Measurements from ENCODE around the gene YWHAH.

YWHAH gene

DNA sequence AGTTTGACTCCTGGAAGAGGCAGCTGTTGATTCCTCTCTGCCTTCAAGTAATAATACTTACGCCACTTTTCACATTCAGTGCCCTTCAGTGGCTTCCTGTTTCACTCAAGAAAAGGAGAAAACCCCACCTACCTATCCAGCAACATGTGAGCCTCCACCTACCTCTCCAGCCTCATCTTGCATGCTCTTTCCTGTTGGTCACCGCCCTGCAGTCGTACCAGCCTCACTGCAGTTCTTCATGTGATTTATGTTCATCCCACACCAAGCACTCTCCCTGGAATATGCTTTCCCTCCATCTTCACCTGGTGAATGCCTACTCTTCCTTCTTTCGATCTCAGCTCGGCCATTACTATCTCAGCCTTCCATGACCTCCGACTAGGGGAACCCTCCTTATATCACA lies 21.8 kb upstream of the YWHAH start:
- no peak for DNase-seq (ENCODE audit: low read depth in 2 of 2, low spot score in 1 of 2)

DNA sequence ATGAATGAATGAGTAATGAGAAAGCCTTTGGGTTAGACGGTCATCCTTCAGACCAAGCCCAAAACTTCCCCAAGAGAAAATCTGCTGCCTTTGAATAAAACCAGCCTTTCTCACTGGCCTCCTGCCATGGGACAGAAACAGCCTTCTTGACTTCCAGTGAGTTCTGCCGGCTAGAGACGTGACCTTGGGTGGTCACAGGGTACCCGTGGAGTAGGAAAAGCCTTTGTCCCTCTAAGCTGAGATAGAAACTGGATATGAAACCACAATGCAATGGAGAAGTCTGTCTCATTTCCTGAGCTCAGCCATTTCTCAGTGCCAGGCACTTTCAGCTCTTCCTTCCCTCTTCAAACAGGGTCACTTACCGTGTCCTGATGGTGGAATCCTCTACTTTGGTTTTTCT lies 21.2 kb upstream of the YWHAH start:
- no peak for DNase-seq (ENCODE audit: low read depth in 2 of 2, low spot score in 1 of 2)

GRCh38 chr22:31923747-31924146 lies 20.6 kb upstream of the YWHAH start:
- no peak for DNase-seq (ENCODE audit: low read depth in 2 of 2, low spot score in 1 of 2)

- no peak for DNase-seq (ENCODE audit: low read depth in 2 of 2, low spot score in 1 of 2)
Measured at GRCh38 chr22:31925056-31925455, 19.3 kb upstream of the YWHAH start.

GRCh38 chr22:31926024-31926423 lies 18.3 kb upstream of the YWHAH start:
- DNase-seq (ENCODE audit: low read depth in 2 of 2, low spot score in 1 of 2) = no peak

DNA sequence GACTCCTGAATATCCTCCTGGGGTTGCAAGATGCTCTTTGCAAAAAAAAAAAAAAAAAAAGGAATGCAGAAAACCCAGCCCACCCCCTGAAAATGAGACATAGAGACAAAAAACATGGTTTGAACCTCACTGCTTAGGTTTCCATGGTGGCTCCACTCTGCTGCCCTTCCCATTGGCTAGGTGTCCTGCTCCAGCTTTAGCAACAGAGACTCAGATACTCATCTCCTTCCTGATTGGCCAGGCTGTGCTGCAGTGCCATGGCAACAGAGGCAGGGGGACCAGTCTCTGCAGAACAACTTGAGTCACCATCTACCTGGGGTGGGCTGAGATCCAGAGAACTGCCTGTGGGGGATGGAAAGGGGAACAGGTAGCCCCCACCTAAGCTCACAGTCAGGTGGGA lies 17.4 kb upstream of the YWHAH start:
- DNase-seq (ENCODE audit: low read depth in 2 of 2, low spot score in 1 of 2) = no peak

GRCh38 chr22:31927562-31927961 lies 16.8 kb upstream of the YWHAH start:
- no peak for DNase-seq (ENCODE audit: low read depth in 2 of 2, low spot score in 1 of 2)

DNA sequence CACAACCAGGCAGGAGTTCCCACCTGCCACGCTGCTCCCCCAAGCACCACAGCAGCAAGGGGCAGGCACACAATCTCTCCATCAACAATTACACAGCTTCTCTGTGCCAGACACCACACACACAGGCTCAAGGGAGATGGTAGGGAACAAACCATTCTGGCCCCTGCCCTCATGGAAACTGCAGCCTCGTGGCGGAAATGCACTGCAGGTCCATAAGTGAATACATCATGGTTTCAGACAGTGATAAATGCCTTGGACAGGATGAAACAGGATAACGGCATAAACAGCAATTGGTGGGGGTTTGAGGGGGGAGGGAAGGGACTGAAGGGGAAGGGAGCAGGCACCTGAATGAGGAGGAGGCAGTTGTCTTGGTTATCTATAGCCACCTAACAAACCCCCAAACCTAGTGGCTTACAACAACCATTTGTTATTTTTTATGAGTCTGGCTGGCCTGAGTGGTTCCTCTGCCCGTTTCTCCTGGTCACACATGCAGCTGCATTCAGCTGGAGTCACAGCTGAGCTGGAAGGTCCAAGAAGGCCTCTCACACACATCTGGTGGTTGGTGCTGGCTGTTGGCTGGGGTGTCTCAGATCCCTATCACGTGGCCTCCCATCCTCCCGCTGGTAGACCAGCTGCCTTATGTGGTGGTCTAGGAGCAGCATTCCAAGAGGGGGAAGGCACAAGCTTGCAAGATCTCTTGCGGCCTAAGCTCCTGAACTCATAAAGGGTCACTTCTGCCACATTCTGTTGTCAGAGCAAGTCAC lies 15.0 kb upstream of the YWHAH start:
- DNase-seq (ENCODE audit: low read depth in 2 of 2, low spot score in 1 of 2) = no peak

GRCh38 chr22:31932863-31933262 lies 11.5 kb upstream of the YWHAH start:
- no peak for DNase-seq (ENCODE audit: low read depth in 2 of 2, low spot score in 1 of 2)

DNA sequence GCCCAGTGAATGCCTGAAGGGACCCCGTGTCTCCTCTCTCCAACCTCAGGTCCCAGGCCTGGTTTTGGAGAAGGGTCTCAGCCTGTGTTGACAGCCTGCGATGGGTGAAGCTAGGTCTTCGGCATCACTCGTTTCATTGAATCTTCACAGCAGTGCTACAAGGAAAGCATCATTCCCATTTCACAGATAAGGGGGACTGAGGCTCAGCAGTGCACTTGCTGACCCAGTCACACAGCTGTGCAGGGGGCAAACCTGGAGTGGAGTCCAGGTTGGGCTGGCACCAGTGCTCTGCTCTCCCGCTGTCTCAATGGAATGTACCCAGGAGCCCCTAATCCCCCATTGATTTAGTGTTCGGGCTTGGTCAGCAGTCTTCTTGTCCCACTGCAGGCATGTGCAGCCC lies 10.9 kb upstream of the YWHAH start:
- DNase-seq (ENCODE audit: low read depth in 2 of 2, low spot score in 1 of 2) = no peak

- no peak for DNase-seq (ENCODE audit: low read depth in 2 of 2, low spot score in 1 of 2)
Measured at GRCh38 chr22:31933816-31934482, 10.4 kb upstream of the YWHAH start.

DNA sequence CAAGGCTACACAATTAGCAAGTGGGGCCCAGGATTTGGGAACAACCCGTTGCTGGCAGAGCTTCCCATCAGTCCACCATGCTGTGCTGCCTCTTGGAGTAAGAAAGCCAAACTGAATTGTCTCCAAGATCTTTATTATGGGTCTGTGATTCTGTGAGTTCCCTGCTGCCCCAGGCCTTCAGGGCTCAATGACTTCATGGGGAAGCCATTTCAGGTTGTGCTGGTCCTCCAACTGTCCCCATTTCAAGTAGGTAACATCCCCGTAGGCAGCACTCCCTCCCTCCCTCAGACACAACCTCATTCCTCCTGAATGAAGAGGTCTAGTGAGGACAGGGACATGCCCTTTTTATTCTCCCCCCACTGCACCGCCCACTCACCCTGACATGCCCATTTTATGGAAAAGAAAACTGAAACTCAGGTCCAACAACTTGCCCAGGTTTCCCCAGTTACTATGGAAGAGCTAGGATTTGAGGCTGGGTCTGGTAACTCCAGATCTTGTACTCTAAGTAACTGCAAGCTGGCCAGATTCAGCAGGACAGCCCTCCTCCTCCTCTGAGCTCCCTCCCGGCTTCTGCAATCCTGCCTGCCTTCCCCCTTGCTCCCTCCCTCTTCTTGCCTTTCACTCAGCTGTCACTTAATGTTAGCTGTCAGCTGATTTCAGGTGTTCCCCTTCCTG lies 8.2 kb upstream of the YWHAH start:
- DNase-seq (ENCODE audit: low read depth in 2 of 2, low spot score in 1 of 2) = no peak

GRCh38 chr22:31937341-31937740 lies 7.0 kb upstream of the YWHAH start:
- no peak for DNase-seq (ENCODE audit: low read depth in 2 of 2, low spot score in 1 of 2)

DNA sequence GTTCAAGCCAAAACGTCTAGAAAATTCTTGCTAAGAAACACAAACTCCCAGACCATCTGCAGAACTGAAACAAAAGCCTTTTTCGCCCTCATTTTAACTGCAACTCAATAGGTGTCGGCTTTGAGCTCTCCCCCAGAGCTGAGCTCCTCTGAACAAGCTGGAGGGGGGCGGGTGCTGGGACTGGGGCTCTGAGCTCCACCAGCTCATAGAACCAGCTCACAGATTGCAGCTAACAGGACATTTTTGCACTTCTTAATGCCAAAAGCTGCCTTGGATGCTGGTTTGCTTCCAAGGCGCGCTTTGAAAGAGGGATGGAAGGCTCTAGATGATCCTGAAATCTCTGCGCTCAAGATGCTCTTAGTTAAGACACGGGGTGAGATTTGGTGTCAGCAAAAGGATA lies 6.0 kb upstream of the YWHAH start:
- DNase-seq (ENCODE audit: low read depth in 2 of 2, low spot score in 1 of 2) = no peak

- no peak for DNase-seq (ENCODE audit: low read depth in 2 of 2, low spot score in 1 of 2)
Measured at GRCh38 chr22:31940506-31940905, 3.8 kb upstream of the YWHAH start.

DNA sequence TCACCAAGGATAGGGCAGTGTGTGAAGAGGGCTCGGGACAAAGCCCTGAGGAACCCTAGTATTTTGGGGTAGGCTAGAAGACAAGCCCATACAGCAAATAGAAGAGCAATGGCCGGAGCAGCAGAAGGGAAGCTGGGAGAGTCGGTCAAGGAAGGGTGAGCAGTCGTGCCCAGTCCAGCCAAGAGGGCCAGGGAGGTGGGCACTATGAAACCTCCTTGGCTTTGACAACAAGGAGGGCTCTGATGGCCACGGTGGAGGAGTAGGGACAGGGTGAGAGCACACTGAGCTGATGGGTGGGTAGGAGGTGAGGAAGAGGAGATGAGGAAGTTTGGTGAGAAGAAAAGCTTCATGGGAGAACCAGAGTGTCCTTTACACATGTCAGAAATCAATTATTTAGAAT lies 2.2 kb upstream of the YWHAH start:
- DNase-seq (ENCODE audit: low read depth in 2 of 2, low spot score in 1 of 2) = no peak

DNA sequence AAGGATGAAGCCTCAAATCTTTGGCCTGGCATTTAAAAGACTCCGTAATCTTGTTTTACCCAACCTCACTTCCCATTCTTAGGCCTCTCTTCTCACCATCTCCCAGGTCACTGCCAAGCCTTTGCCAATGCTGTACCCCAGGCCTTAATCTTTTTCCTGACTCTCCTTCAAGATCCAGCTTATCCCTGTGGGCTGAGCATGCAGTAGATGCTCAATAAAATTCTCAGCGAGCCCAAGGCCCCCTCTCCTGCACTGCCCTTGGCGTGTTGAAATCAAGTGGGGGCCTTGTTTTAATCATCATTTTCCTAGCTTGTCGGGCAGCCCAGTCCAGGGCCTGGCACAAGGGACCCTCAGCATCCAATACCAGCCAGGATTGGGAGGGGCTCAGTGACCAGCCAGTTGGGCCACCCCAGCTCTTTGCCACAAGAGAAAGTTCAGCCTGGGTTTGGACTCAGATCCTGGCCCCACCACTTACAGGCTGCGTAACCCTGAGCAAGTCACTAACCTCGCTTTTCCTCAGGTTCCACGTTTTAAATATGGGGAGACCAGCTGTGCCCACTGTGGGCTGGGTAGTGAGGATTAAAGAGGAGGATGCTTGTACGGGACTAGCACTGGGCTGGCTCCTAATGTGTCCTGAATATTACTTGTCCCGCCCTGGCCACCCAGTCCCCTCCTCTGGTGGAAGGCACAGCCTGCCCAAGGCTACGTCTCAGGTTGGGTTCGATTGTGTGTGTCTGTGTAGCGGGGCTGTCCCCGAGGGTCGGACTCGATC lies 943 bp upstream of the YWHAH start:
- DNase-seq (ENCODE audit: low read depth in 2 of 2, low spot score in 1 of 2) = no peak

GRCh38 chr22:31944700-31945442 lies 536 bp downstream of the YWHAH start:
- no peak for DNase-seq (ENCODE audit: low read depth in 2 of 2, low spot score in 1 of 2)

GRCh38 chr22:31945443-31945855 lies 1.1 kb downstream of the YWHAH start:
- DNase-seq (ENCODE audit: low read depth in 2 of 2, low spot score in 1 of 2) = no peak

GRCh38 chr22:31945971-31946680 lies 1.8 kb downstream of the YWHAH start:
- no peak for DNase-seq (ENCODE audit: low read depth in 2 of 2, low spot score in 1 of 2)

Data from stimulated activated CD8-positive, alpha-beta memory T cell treated with anti-CD3 and anti-CD28 coated beads, Interleukin-4, amount 100 ng/mL, for 1 hour (primary cell).